ENCODE measurements around the gene SESN3. TPM values are rescaled to one million over a fixed set of nuclear protein-coding genes. Genes with fewer than 3 reads are reported as not detected.
"Not testable (repeated sequence)": the region's sequence is repeated elsewhere in the genome, so short reads cannot be mapped to it uniquely, and the experiment has no call there.

The SESN3 gene
- total and polyA plus RNA-seq, 11 donors = 1.0 to 26.5 (median 5.6) TPM

- H3K36me3 ChIP-seq = no peaks in the 10 kb centered on the region
- peaks cover 0 to 48% (median 9%) of the 10 kb centered on the region in 12 donors for H3K4me1 ChIP-seq
- no peaks in the 10 kb centered on the region for H3K27me3 ChIP-seq
- DNase-seq (no peak), ATAC-seq (no peak)
- 3% methylated on average over 12 of the region's 12 CpGs for WGBS, 4 donors
- H3K9me3 ChIP-seq = no peaks in the 10 kb centered on the region
- H3K4me3 ChIP-seq = peak overlapping the region; percentile 78 to 95 (median 88)
- intact Hi-C loops (cut with DNase I) = loop anchor here in 2 of 10 donors (10.0 kb wide), 2 partner anchors 55 to 535 kb away; no protein-coding TSS in a partner anchor
- TF ChIP-seq POLR2A (IDR thresholded peaks at IDR 0.05) = no peak
- TF ChIP-seq CTCF (IDR thresholded peaks at IDR 0.05) = no peak
- peak overlapping the region in 6 of 12 donors; percentile 1 to 88 (median 80) for H3K27ac ChIP-seq
Measured at GRCh38 chr11:95229199-95229992, 1.6 kb downstream of the SESN3 start.

DNA sequence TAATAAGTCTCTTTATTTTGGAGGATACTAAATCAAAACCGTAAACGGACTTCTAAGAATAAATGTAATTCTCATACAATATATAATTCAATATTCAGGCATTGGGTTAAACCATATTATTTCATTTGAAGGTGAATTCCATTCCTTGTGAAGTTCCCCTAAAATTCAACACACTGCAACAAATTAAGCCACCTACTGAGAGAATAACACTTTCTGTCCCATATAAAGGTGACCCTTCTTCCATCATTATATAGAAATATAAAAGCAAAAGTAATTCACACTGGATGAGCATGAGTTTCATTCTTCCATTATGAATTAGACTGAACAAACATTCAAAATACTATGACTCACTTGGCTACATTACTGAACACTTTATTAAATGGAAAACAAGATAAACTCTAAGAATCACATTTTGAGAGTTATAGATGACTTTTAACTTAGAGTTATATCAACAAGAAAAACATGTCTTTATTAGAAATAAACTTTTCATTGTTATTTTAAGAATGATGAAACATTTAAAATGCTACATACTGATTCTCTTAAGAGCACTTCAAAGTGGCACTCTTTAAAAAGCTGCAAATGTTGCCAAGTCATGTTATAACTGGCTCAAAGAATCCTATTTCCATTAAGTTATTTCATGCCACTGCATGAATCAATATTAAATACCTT, 2.8 kb downstream of the SESN3 start:
- no peaks in the 10 kb centered on the region for H3K36me3 ChIP-seq
- peak overlapping the region in 1 of 12 donors; percentile 2 for H3K27ac ChIP-seq
- DNase-seq = no peak
- 82 to 92% (median 85%) methylated on average over 2 of the region's 2 CpGs for WGBS, 4 donors
- H3K4me1 ChIP-seq = peaks cover 0 to 46% (median 9%) of the 10 kb centered on the region in 12 donors
- no peak for ATAC-seq
- no peaks in the 10 kb centered on the region for H3K9me3 ChIP-seq
- H3K27me3 ChIP-seq = no peaks in the 10 kb centered on the region
- intact Hi-C loops (cut with DNase I) = loop anchor here in 2 of 10 donors (10.0 kb wide), 2 partner anchors 53 to 537 kb away; no protein-coding TSS in a partner anchor
- no peak for TF ChIP-seq POLR2A (IDR thresholded peaks at IDR 0.05)
- TF ChIP-seq CTCF (IDR thresholded peaks at IDR 0.05) = no peak
- H3K4me3 ChIP-seq = peak overlapping the region in 5 of 12 donors; percentile 78 to 91 (median 82)

DNA sequence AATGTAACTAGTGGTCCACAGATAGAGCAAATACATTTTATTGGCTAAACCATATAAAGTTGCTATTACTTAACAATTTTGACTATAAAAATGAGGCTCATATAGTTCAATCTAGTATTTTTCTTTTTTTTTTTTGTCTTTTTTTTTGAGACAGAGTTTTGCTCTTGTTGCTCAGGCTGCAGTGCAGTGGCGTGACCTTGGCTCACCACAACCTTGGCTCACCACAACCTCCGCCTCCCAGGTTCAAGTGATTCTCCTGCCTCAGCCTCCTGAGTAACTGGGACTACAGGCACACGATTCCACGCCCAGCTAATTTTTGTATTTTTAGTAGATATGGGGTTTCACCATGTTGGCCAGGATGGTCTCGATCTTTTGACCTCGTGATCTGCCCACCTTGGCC, 3.9 kb downstream of the SESN3 start:
- not testable (repeated sequence) for H3K9me3 ChIP-seq, H3K27me3 ChIP-seq, H3K27ac ChIP-seq, H3K36me3 ChIP-seq, H3K4me3 ChIP-seq, DNase-seq, ATAC-seq
- H3K4me1 ChIP-seq = peaks cover 0 to 35% (median 3%) of the 10 kb centered on the region in 12 donors
- WGBS, 4 donors = 91 to 96% (median 95%) methylated on average over 6 of the region's 6 CpGs
- intact Hi-C loops (cut with DNase I) = loop anchor here in 2 of 10 donors (10.0 kb wide), 2 partner anchors 52 to 538 kb away; no protein-coding TSS in a partner anchor

- ATAC-seq = no peak
- no peak for DNase-seq
- Histone ChIP-seq H3K36me3 (no peaks in the 10 kb centered on the region), H3K27ac (no peak overlapping the region), H3K4me1 (peaks cover 0 to 13% (median 0%) of the 10 kb centered on the region in 12 donors), H3K27me3 (no peaks in the 10 kb centered on the region), H3K4me3 (no peak overlapping the region), H3K9me3 (no peaks in the 10 kb centered on the region)
- TF ChIP-seq POLR2A (IDR thresholded peaks at IDR 0.05) = no peak
- no peak for TF ChIP-seq CTCF (IDR thresholded peaks at IDR 0.05)
- intact Hi-C loops (cut with DNase I) = loop anchor here in 2 of 10 donors (10.0 kb wide), 2 partner anchors 48 to 542 kb away; no protein-coding TSS in a partner anchor
- WGBS, 4 donors = 78 to 83% (median 81%) methylated on average over 3 of the region's 3 CpGs
Measured at GRCh38 chr11:95222817-95223216, 8.2 kb downstream of the SESN3 start.
